NCI-H2196 (cell line): ENCODE data around the gene ANKRD40.
A peak's percentile ranks its signal among the peaks of the same experiment; 100 is the strongest.
"Not testable (repeated sequence)": the region's sequence is repeated elsewhere in the genome, so short reads cannot be mapped to it uniquely, and the experiment has no call there.

Experiments
- DNase-seq: peaks from one replicate; lab custom pipeline; 2025; ENCODE audit not compliant: unreplicated experiment; lab: John Stamatoyannopoulos, UW

ANKRD40 gene

GRCh38 chr17:50712641-50713040 lies 4.9 kb upstream of the ANKRD40 start:
- DNase-seq, result no peak

GRCh38 chr17:50710650-50711049 lies 2.9 kb upstream of the ANKRD40 start:
- no peak for DNase-seq

GRCh38 chr17:50710025-50710424 lies 2.3 kb upstream of the ANKRD40 start:
- no peak for DNase-seq

GRCh38 chr17:50709053-50709452 lies 1.3 kb upstream of the ANKRD40 start:
- DNase-seq, result not testable (repeated sequence)

GRCh38 chr17:50708050-50709000 lies 611 bp upstream of the ANKRD40 start:
- DNase-seq, result no peak

- DNase-seq, result no peak
These were observed 4.6 kb downstream of the ANKRD40 start for GRCh38 chr17:50703162-50703561.

- no peak for DNase-seq
These were observed 8.3 kb downstream of the ANKRD40 start for GRCh38 chr17:50699410-50699809.

- no peak for DNase-seq
These were observed 9.9 kb downstream of the ANKRD40 start for GRCh38 chr17:50697663-50698272.

- no peak for DNase-seq
These were observed 10.7 kb downstream of the ANKRD40 start for GRCh38 chr17:50697062-50697461.

- DNase-seq, result no peak
These were observed 11.3 kb downstream of the ANKRD40 start for GRCh38 chr17:50696365-50696879.

GRCh38 chr17:50693036-50693682 lies 14.6 kb downstream of the ANKRD40 start:
- DNase-seq, result no peak

GRCh38 chr17:50692448-50693035 lies 15.2 kb downstream of the ANKRD40 start:
- DNase-seq, result no peak

- peak; percentile 65 for DNase-seq
These were observed 15.9 kb downstream of the ANKRD40 start for GRCh38 chr17:50691550-50692447.

- DNase-seq, result no peak
These were observed 16.7 kb downstream of the ANKRD40 start for GRCh38 chr17:50690887-50691549.

- DNase-seq, result no peak
These were observed 17.5 kb downstream of the ANKRD40 start for GRCh38 chr17:50689956-50690886.

GRCh38 chr17:50689251-50689650 lies 18.5 kb downstream of the ANKRD40 start:
- DNase-seq, result no peak

- no peak for DNase-seq
These were observed 19.5 kb downstream of the ANKRD40 start for GRCh38 chr17:50688245-50688644.

- DNase-seq, result no peak
These were observed 20.3 kb downstream of the ANKRD40 start for GRCh38 chr17:50687200-50688066.
